Measurements from ENCODE around the gene LY6G6D.

DNA sequence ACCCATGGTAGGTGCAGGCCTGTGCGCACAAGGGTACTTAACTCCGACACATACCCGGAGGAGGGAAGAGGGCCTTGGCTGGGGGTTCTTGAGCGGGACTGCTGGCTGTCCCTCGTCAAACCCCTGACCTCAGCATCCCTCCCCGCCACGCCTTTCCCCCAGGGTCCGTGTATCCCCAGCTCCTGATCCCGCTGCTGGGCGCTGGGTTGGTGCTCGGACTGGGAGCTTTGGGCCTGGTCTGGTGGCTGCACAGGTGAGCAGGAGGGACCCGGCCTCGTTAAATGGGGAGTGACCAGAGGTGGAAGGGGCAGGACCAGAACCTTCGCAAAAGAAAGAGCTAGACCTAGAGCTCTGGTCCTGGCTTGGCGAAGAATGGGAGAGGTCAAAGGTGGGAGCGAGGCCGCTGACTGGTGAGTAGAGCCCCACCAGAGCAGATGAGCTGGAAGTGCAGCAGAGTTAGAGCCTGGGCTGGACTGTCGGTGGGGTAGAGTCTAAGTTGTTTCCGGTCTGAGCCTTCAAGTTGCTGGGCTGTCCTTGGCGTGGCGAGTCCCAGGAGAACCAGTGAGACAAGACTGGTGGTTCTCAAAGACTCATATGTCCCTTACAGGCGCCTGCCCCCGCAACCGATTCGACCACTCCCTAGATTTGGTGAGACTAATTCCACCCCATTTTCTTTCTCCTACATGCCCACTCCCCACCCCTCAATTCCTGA lies 9.0 kb downstream of the LY6G6D start:
- TF ChIP-seq, protein P1, sequence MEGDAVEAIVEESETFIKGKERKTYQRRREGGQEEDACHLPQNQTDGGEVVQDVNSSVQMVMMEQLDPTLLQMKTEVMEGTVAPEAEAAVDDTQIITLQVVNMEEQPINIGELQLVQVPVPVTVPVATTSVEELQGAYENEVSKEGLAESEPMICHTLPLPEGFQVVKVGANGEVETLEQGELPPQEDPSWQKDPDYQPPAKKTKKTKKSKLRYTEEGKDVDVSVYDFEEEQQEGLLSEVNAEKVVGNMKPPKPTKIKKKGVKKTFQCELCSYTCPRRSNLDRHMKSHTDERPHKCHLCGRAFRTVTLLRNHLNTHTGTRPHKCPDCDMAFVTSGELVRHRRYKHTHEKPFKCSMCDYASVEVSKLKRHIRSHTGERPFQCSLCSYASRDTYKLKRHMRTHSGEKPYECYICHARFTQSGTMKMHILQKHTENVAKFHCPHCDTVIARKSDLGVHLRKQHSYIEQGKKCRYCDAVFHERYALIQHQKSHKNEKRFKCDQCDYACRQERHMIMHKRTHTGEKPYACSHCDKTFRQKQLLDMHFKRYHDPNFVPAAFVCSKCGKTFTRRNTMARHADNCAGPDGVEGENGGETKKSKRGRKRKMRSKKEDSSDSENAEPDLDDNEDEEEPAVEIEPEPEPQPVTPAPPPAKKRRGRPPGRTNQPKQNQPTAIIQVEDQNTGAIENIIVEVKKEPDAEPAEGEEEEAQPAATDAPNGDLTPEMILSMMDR (IDR thresholded peaks at IDR 0.05; ENCODE audit: poor library complexity): no peak
- TF ChIP-seq EZH2 (IDR thresholded peaks at IDR 0.05; ENCODE audit: borderline replicate concordance): no peak
